HG03095 (cell line): ENCODE measurements around the gene TCF7.

Source experiments
- ATAC-seq: cut with Tn5 transposase; IDR thresholded peaks from one replicate; pipeline ENCODE4 v1.9.1; 2021; ENCODE audit warnings: moderate library complexity; ENCODE audit not compliant: unreplicated experiment

Gene TCF7

GRCh38 chr5:134088994-134089560 is 25.4 kb upstream of the TCF7 start:
- no peak for ATAC-seq

- no peak for ATAC-seq
Observed at GRCh38 chr5:134090522-134090921, 24.0 kb upstream of the TCF7 start.

- ATAC-seq, result no peak
Observed at GRCh38 chr5:134091626-134092121, 22.8 kb upstream of the TCF7 start.

GRCh38 chr5:134092875-134093274 is 21.6 kb upstream of the TCF7 start:
- no peak for ATAC-seq

- no peak for ATAC-seq
Observed at GRCh38 chr5:134093351-134093750, 21.1 kb upstream of the TCF7 start.

GRCh38 chr5:134095293-134095692 is 19.2 kb upstream of the TCF7 start:
- ATAC-seq, result no peak

GRCh38 chr5:134095887-134096589 is 18.4 kb upstream of the TCF7 start:
- no peak for ATAC-seq

- no peak for ATAC-seq
Observed at GRCh38 chr5:134097211-134097749, 17.2 kb upstream of the TCF7 start.

- no peak for ATAC-seq
Observed at GRCh38 chr5:134098690-134099089, 15.8 kb upstream of the TCF7 start.

GRCh38 chr5:134099288-134099872 is 15.1 kb upstream of the TCF7 start:
- no peak for ATAC-seq

GRCh38 chr5:134099939-134100282 is 14.6 kb upstream of the TCF7 start:
- no peak for ATAC-seq

- peak; percentile 78 for ATAC-seq
Observed at GRCh38 chr5:134100283-134101091, 14.0 kb upstream of the TCF7 start.

- ATAC-seq, result no peak
Observed at GRCh38 chr5:134101686-134102439, 12.6 kb upstream of the TCF7 start.

- no peak for ATAC-seq
Observed at GRCh38 chr5:134103397-134103796, 11.1 kb upstream of the TCF7 start.

- ATAC-seq, result no peak
Observed at GRCh38 chr5:134103998-134104654, 10.4 kb upstream of the TCF7 start.

GRCh38 chr5:134106991-134107701 is 7.3 kb upstream of the TCF7 start:
- ATAC-seq, result no peak

- ATAC-seq, result no peak
Observed at GRCh38 chr5:134107779-134108178, 6.7 kb upstream of the TCF7 start.

GRCh38 chr5:134110382-134110781 is 4.1 kb upstream of the TCF7 start:
- ATAC-seq, result no peak
